ACC112 (cell line): ENCODE results near the gene INPP4A.

Experiments
- H2AFZ ChIP-seq: fragments of 200-600 bp; sonication (generic); one replicate; pipeline ENCODE4 v1.6.0; 2017; ENCODE audit warnings: antibody characterized with exemption, low read length; ENCODE audit not compliant: unreplicated experiment
- H3K27ac ChIP-seq: fragments of 200-600 bp; sonication (generic); 2 replicates; pipeline ENCODE4 v1.5.1; 2014; ENCODE audit warnings: low read depth, mild to moderate bottlenecking, antibody characterized with exemption, low read length, moderate library complexity
- H3K27me3 ChIP-seq: fragments of 200-600 bp; sonication (generic); 2 replicates; pipeline ENCODE4 v1.6.1; 2014; ENCODE audit warnings: mild to moderate bottlenecking, antibody characterized with exemption, low read length, moderate library complexity, mixed read lengths; ENCODE audit not compliant: insufficient read depth
- H3K36me3 ChIP-seq: fragments of 200-600 bp; sonication (generic); 2 replicates; pipeline ENCODE4 v1.6.1; 2016; ENCODE audit warnings: mild to moderate bottlenecking, antibody characterized with exemption, low read length, moderate library complexity, mixed read lengths; ENCODE audit not compliant: insufficient read depth
- H3K4me1 ChIP-seq: fragments of 200-600 bp; sonication (generic); one replicate; pipeline ENCODE4 v1.6.1; 2016; ENCODE audit warnings: low read length, mixed read lengths; ENCODE audit not compliant: insufficient read depth, unreplicated experiment, control insufficient read depth
- H3K4me3 ChIP-seq: fragments of 200-600 bp; sonication (generic); 2 replicates; pipeline ENCODE4 v1.5.1; 2014; ENCODE audit warnings: mild to moderate bottlenecking, low read depth, low read length
- H3K79me2 ChIP-seq: fragments of 200-600 bp; sonication (generic); one replicate; pipeline ENCODE4 v1.6.0; 2016; ENCODE audit warnings: low read length; ENCODE audit not compliant: control insufficient read depth, unreplicated experiment, insufficient read depth

The INPP4A gene

DNA sequence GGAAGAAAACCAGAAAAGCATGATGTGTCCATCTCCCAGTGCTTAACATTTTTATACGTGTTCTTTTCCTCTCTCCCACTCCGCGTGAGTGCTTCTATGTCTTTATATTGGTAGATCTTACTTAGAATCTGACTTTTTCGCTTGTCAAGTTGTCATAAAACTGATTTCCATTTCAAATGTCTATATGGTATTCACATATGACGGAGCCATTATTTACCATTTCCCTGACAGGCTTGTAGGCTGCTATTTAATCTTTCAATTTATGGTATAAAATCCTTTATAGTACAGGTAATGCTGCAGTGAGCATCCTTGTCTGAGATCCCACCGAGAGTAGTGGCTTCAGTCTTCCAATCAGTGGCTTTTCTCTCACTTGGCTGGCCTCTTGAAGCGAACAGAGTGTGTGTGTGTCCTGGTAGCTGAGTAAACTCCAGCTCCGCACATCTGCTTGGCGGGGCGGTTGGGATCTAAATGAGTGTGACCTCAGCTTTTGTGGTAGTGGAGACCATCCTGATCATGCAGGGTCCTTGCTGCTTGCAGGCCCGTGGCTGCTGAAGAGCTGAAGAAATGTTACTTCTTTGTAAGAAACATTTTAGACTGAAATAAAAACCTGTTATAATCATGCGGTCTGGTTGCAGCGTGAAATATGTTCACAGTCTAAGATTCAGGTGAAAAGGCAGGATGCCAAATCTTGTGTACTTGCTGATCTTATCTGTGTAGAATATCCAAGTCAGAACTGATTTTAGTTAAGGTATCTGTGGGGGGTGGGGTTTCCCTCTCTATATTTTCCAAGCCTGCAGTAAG is 40.2 kb downstream of the INPP4A start:
- H3K4me1 ChIP-seq: peaks cover 10% of the 10 kb centered on the region

GRCh38 chr2:98485453-98485755 is 40.7 kb downstream of the INPP4A start:
- no peak overlapping the region for H2AFZ ChIP-seq
- no peak overlapping the region for H3K4me3 ChIP-seq
- H3K27me3 ChIP-seq: no peaks in the 10 kb centered on the region
- H3K36me3 ChIP-seq: no peaks in the 10 kb centered on the region
- H3K79me2 ChIP-seq: peaks cover 3% of the 10 kb centered on the region
- no peak overlapping the region for H3K27ac ChIP-seq
- peaks cover 5% of the 10 kb centered on the region for H3K4me1 ChIP-seq

More for the DNA sequence above, 40.2 kb downstream of the INPP4A start:
- Histone ChIP-seq H3K27me3 (no peaks in the 10 kb centered on the region), H3K27ac (no peak overlapping the region), H3K4me3 (no peak overlapping the region), H3K79me2 (peaks cover 3% of the 10 kb centered on the region), H2AFZ (no peak overlapping the region), H3K36me3 (no peaks in the 10 kb centered on the region)

DNA sequence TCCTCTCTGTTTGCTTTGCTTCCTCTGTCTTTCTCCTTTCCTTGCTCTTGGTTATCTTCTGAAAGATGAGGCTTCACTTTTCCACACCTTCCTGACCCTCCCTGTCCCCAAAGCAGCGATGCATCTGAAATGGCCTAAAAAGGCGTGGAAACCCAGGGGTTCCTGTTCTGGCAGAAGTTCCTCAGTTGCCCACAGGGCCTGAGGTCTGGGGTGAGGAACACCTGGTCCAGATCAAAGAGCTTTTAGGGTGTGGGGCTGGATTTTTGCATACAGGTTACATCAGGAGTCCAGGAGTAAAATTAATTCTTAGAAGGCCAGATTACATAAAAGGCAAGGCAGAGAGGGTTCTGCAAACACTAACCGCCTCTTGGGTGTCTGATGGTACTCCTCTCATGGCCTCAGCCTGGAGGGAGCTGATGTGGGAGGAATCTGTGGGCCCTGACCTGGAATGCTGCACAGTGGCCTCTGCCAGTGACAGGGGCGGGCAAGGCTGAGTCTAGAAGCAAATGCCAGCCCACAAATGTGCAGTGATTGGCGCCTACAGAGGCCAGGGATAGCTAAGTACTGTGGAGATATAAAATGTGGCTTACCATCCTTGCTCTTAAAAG is 41.8 kb downstream of the INPP4A start:
- Histone ChIP-seq H3K4me3 (no peak overlapping the region), H3K79me2 (peaks cover 3% of the 10 kb centered on the region), H3K27ac (no peak overlapping the region)

GRCh38 chr2:98487101-98487805 is 42.6 kb downstream of the INPP4A start:
- H3K4me1 ChIP-seq: peaks cover 5% of the 10 kb centered on the region
- H2AFZ ChIP-seq: no peak overlapping the region
- no peaks in the 10 kb centered on the region for H3K27me3 ChIP-seq
- no peak overlapping the region for H3K4me3 ChIP-seq
- H3K79me2 ChIP-seq: peaks cover 3% of the 10 kb centered on the region
- no peak overlapping the region for H3K27ac ChIP-seq
- H3K36me3 ChIP-seq: no peaks in the 10 kb centered on the region

More for the DNA sequence above, 41.8 kb downstream of the INPP4A start:
- H3K36me3 ChIP-seq: no peaks in the 10 kb centered on the region
- no peaks in the 10 kb centered on the region for H3K27me3 ChIP-seq
- H3K4me1 ChIP-seq: peaks cover 5% of the 10 kb centered on the region
- no peak overlapping the region for H2AFZ ChIP-seq

GRCh38 chr2:98487806-98488189 is 43.1 kb downstream of the INPP4A start:
- H3K4me3 ChIP-seq: no peak overlapping the region
- peaks cover 5% of the 10 kb centered on the region for H3K4me1 ChIP-seq
- H3K79me2 ChIP-seq: peaks cover 3% of the 10 kb centered on the region
- H3K27ac ChIP-seq: no peak overlapping the region
- no peak overlapping the region for H2AFZ ChIP-seq
- no peaks in the 10 kb centered on the region for H3K27me3 ChIP-seq
- H3K36me3 ChIP-seq: no peaks in the 10 kb centered on the region

- peaks cover 3% of the 10 kb centered on the region for H3K79me2 ChIP-seq
- no peak overlapping the region for H2AFZ ChIP-seq
- H3K27me3 ChIP-seq: no peaks in the 10 kb centered on the region
- H3K4me1 ChIP-seq: peaks cover 5% of the 10 kb centered on the region
- H3K4me3 ChIP-seq: no peak overlapping the region
- no peaks in the 10 kb centered on the region for H3K36me3 ChIP-seq
- no peak overlapping the region for H3K27ac ChIP-seq
Observed at GRCh38 chr2:98488252-98488651, 43.6 kb downstream of the INPP4A start.

DNA sequence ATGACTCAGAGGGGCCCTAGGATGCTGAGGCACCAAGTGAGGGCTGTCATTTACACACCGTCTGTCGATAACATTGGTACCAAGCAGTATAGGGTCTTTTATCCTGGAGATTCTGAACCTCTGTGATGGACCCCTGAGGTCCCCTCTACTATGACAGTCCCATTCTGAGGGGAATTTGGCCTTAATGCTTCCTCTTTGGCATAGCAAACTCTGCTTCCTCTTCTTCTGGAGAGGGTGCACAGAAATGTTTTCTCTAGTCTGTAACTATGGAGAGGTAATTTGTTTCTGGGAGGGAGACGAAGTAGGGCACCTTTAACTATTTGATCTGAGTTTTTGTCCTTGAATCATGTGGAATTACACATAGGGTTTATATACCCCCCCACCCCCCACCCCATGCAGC is 44.8 kb downstream of the INPP4A start:
- Histone ChIP-seq H2AFZ (no peak overlapping the region), H3K27ac (no peak overlapping the region), H3K27me3 (no peaks in the 10 kb centered on the region), H3K79me2 (peaks cover 3% of the 10 kb centered on the region), H3K4me3 (no peak overlapping the region), H3K4me1 (peaks cover 5% of the 10 kb centered on the region), H3K36me3 (no peaks in the 10 kb centered on the region)

- H3K79me2 ChIP-seq: no peaks in the 10 kb centered on the region
- no peaks in the 10 kb centered on the region for H3K36me3 ChIP-seq
- H2AFZ ChIP-seq: no peak overlapping the region
- H3K27ac ChIP-seq: no peak overlapping the region
- H3K27me3 ChIP-seq: no peaks in the 10 kb centered on the region
- H3K4me3 ChIP-seq: no peak overlapping the region
- H3K4me1 ChIP-seq: peaks cover 5% of the 10 kb centered on the region
Observed at GRCh38 chr2:98489971-98490962, 45.6 kb downstream of the INPP4A start.

DNA sequence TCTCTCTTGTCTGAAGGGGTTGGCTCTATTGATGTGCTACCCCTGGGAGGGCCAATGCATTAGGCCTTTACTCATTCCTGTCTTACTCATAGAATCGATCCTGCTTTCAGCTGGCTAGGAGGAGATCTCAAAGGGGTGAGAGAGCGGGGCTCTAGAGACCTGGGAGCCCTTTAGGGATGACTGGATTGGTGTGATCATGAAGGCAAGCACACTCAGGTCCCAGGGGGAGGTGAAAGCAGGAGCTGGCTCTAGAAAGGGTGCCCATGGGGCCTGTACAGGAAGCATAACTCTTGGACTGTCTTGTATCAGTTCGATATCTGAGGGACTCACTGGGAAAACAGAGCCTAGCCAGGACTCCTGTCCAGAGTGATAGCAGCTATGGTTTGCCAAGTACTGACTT is 47.8 kb downstream of the INPP4A start:
- no peaks in the 10 kb centered on the region for H3K79me2 ChIP-seq
- H3K27me3 ChIP-seq: no peaks in the 10 kb centered on the region
- no peak overlapping the region for H3K4me3 ChIP-seq
- H3K4me1 ChIP-seq: peaks cover 3% of the 10 kb centered on the region
- H3K27ac ChIP-seq: no peak overlapping the region
- H2AFZ ChIP-seq: no peak overlapping the region
- H3K36me3 ChIP-seq: no peaks in the 10 kb centered on the region

- Histone ChIP-seq H3K79me2 (no peaks in the 10 kb centered on the region), H2AFZ (no peak overlapping the region)
Observed at GRCh38 chr2:98494699-98495098, 50.0 kb downstream of the INPP4A start.

More at GRCh38 chr2:98494699-98495098, 50.0 kb downstream of the INPP4A start:
- H3K4me1 ChIP-seq: peaks cover 14% of the 10 kb centered on the region
- H3K27me3 ChIP-seq: no peaks in the 10 kb centered on the region
- no peak overlapping the region for H3K27ac ChIP-seq
- no peak overlapping the region for H3K4me3 ChIP-seq
- no peaks in the 10 kb centered on the region for H3K36me3 ChIP-seq
